WTC11 (cell line): ENCODE data around the gene ATAD2B. TPM values are rescaled to one million over a fixed set of nuclear protein-coding genes. Genes with fewer than 3 reads are reported as not detected.

Source experiments
- ATAC-seq: fragments of 200-7000 bp; cut with Tn5 transposase; 2 replicates; pipeline ENCODE4 v1.10.0; 2021; ENCODE audit warnings: mild to moderate bottlenecking, moderate library complexity
- CTCF ChIA-PET: fragments of 300-600 bp; sonication (Branson Sonifier 250); formaldehyde crosslinking; loops from one replicate; lab custom pipeline; 2021; ENCODE audit warnings: antibody characterized with exemption; lab: Charles Lee
- POLR2A ChIA-PET: fragments of 350-600 bp; sonication (Branson Sonifier 250); formaldehyde crosslinking; loops from one replicate; lab custom pipeline; 2021; ENCODE audit warnings: antibody characterized with exemption; lab: Charles Lee
- DNase-seq: peaks from one replicate; pipeline ENCODE4 v3.0.0; 2021; ENCODE audit warnings: low spot score
- H3K27ac Mint-ChIP-seq: 2 replicates; pipeline ENCODE4 v1.8.0; 2021; ENCODE audit warnings: mixed read lengths
- H3K27me3 Mint-ChIP-seq: 2 replicates; pipeline ENCODE4 v1.8.0; 2021; ENCODE audit warnings: low read depth, mild to moderate bottlenecking, moderate library complexity, mixed read lengths
- H3K36me3 Mint-ChIP-seq: 2 replicates; pipeline ENCODE4 v1.8.0; 2021; ENCODE audit warnings: mixed read lengths
- H3K4me1 Mint-ChIP-seq: 2 replicates; pipeline ENCODE4 v1.8.0; 2022; ENCODE audit warnings: mixed read lengths
- H3K4me3 Mint-ChIP-seq: 2 replicates; pipeline ENCODE4 v1.8.0; 2021; ENCODE audit warnings: mild to moderate bottlenecking, moderate library complexity, mixed read lengths
- H3K9me3 Mint-ChIP-seq: 2 replicates; pipeline ENCODE4 v1.8.0; 2021; ENCODE audit warnings: mixed read lengths
- CREM ChIP-seq: sonication (generic); formaldehyde crosslinking; IDR thresholded peaks from 2 replicates; pipeline ENCODE4 v1.8.1; 2022; ENCODE audit warnings: mild to moderate bottlenecking, missing genetic modification reagents, moderate library complexity
- EMX1 ChIP-seq: fragments of 250-450 bp; sonication (Bioruptor Pico); IDR thresholded peaks from 2 replicates; pipeline ENCODE4 v1.8.0; 2021; ENCODE audit warnings: mild to moderate bottlenecking
- FOXJ3 ChIP-seq: sonication (generic); formaldehyde crosslinking; IDR thresholded peaks from 2 replicates; pipeline ENCODE4 v1.9.0; 2021; ENCODE audit warnings: missing genetic modification reagents, mild to moderate bottlenecking, borderline replicate concordance
- KAT7 ChIP-seq: sonication (generic); formaldehyde crosslinking; IDR thresholded peaks from 2 replicates; pipeline ENCODE4 v1.8.1; 2023; ENCODE audit warnings: missing genetic modification reagents, mild to moderate bottlenecking, borderline replicate concordance
- RORB ChIP-seq: fragments of 250-450 bp; sonication (Bioruptor Pico); IDR thresholded peaks from 2 replicates; pipeline ENCODE4 v1.9.0; 2021; ENCODE audit warnings: mild to moderate bottlenecking
- SP1 ChIP-seq: sonication (generic); formaldehyde crosslinking; conservative IDR thresholded peaks from 2 replicates; pipeline ENCODE4 v1.8.1; 2022; ENCODE audit warnings: missing genetic modification reagents
- TCF7 ChIP-seq: sonication (generic); formaldehyde crosslinking; IDR thresholded peaks from 2 replicates; pipeline ENCODE4 v1.8.0; 2022; ENCODE audit warnings: mild to moderate bottlenecking, low read depth, missing genetic modification reagents, moderate library complexity
- ZNF396 ChIP-seq: fragments of 250-450 bp; sonication (Bioruptor Pico); IDR thresholded peaks from 2 replicates; pipeline ENCODE4 v1.8.0; 2021; ENCODE audit warnings: mild to moderate bottlenecking, moderate library complexity, borderline replicate concordance
- total RNA-seq: library from RNA; stranded (reverse); gene quantifications from 3 replicates; pipeline ENCODE4 v1.2.3, GENCODE V29; 2021
- TF ChIP-seq, protein P1 (sequence below): sonication (generic); formaldehyde crosslinking; IDR thresholded peaks from 2 replicates; pipeline ENCODE4 v1.8.1; 2022; ENCODE audit warnings: low read depth, missing genetic modification reagents, borderline replicate concordance
- TF ChIP-seq, protein P2 (sequence below): fragments of 250-450 bp; sonication (Bioruptor Pico); IDR thresholded peaks from 2 replicates; pipeline ENCODE4 v1.9.0; 2021; ENCODE audit warnings: mild to moderate bottlenecking
- TF ChIP-seq, protein P3 (sequence below): sonication (generic); formaldehyde crosslinking; IDR thresholded peaks from 2 replicates; pipeline ENCODE4 v1.8.0; 2023; ENCODE audit warnings: mild to moderate bottlenecking, missing genetic modification reagents
- TF ChIP-seq, protein P4 (sequence below): sonication (generic); formaldehyde crosslinking; IDR thresholded peaks from 2 replicates; pipeline ENCODE4 v1.8.1; 2023; ENCODE audit warnings: mild to moderate bottlenecking, missing genetic modification reagents, moderate library complexity
- TF ChIP-seq, protein P5 (sequence below): sonication (generic); formaldehyde crosslinking; IDR thresholded peaks from 2 replicates; pipeline ENCODE4 v1.8.0; 2023; ENCODE audit warnings: missing genetic modification reagents
- TF ChIP-seq, protein P6 (sequence below): sonication (generic); formaldehyde crosslinking; IDR thresholded peaks from 2 replicates; pipeline ENCODE4 v1.8.1; 2023; ENCODE audit warnings: mild to moderate bottlenecking, moderate library complexity, missing genetic modification reagents
- TF ChIP-seq, protein P7 (sequence below): sonication (generic); formaldehyde crosslinking; IDR thresholded peaks from 2 replicates; pipeline ENCODE4 v1.8.1; 2023; ENCODE audit warnings: mild to moderate bottlenecking, missing genetic modification reagents

ATAD2B gene
- total RNA-seq, 1 experiment from 2014 or later: 21.5 TPM

DNA sequence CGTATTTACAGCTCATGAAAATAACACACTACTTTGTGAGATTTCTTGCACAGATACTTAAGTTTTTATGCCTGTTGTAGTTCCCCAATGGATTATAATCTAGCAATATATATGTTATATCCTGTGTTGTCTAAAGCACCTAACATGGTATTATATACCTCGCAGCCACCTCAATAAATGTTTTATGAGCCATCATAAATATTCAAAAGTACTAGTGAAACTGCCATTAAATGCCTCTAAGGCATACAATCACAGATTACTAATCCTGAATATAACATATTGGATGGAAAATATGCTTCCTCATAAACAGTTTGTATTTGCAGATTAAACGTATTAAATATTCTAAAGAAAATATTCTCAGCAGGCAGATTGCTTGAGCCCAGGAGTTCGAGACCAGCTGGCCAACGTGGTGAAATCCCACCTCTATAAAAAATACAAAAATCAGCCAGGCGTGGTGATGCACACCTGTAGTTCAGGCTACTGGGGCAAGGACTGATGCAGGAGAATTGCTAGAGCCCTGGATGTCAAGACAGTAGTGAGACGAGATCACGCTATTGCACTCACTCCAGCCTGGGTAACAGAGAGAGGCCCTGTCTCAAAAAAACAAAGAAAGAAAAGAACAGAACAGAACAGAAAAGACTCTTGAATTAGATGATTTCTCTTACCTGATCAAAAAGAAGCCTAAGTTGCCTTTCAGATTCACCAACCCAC is 64.1 kb downstream of the ATAD2B start:
- no peaks in the 10 kb centered on the region for H3K27me3 Mint-ChIP-seq
- H3K27ac Mint-ChIP-seq: peak overlapping the region; percentile 79
- DNase-seq (no peak), ATAC-seq (peak; percentile 74)
- ChIA-PET POLR2A (interaction anchor here (1.3 kb wide), 1 partner anchor 12 kb away, joined by 3 read pairs; no protein-coding TSS in a partner anchor), CTCF (interaction anchor here (1.3 to 2.1 kb wide), 2 partner anchors 38 to 64 kb away, joined by 3 to 16 read pairs; partner anchors contain the start of gene ATAD2B)
- 0 out of 2 replicates have a peak overlapping the region, but pooled peaks have one; percentile 4 for H3K4me3 Mint-ChIP-seq
- TF ChIP-seq, protein P1, sequence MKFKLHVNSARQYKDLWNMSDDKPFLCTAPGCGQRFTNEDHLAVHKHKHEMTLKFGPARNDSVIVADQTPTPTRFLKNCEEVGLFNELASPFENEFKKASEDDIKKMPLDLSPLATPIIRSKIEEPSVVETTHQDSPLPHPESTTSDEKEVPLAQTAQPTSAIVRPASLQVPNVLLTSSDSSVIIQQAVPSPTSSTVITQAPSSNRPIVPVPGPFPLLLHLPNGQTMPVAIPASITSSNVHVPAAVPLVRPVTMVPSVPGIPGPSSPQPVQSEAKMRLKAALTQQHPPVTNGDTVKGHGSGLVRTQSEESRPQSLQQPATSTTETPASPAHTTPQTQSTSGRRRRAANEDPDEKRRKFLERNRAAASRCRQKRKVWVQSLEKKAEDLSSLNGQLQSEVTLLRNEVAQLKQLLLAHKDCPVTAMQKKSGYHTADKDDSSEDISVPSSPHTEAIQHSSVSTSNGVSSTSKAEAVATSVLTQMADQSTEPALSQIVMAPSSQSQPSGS (CRISPR knock-in tag): no peak
- no peaks in the 10 kb centered on the region for H3K9me3 Mint-ChIP-seq
- H3K4me1 Mint-ChIP-seq: peaks cover 18% of the 10 kb centered on the region
- H3K36me3 Mint-ChIP-seq: peaks cover 23% of the 10 kb centered on the region

DNA sequence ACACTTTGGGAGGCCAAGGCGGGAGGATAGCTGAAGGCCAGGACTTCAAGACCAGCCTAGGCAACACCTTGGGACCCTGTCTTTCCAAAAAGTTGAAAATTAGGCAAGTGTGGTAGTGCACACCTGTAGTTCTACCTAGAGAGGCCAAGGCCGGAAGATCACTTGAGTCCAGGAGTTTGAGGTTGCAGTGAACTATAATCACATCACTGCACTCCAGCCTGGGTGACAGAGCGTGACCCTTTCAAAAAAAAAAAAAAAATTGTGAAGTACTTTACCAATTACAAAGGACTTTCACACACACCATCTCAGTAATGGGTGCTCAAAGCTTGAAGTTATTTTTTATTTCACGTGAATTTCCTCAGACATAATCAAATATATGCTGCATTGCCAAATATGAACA is 65.0 kb downstream of the ATAD2B start:
- Mint-ChIP-seq H3K9me3 (no peaks in the 10 kb centered on the region), H3K36me3 (peaks cover 16% of the 10 kb centered on the region), H3K4me3 (no peak overlapping the region), H3K27ac (no peak overlapping the region), H3K27me3 (no peaks in the 10 kb centered on the region), H3K4me1 (peaks cover 18% of the 10 kb centered on the region)
- CTCF ChIA-PET: no interaction called here
- TF ChIP-seq, protein P2, sequence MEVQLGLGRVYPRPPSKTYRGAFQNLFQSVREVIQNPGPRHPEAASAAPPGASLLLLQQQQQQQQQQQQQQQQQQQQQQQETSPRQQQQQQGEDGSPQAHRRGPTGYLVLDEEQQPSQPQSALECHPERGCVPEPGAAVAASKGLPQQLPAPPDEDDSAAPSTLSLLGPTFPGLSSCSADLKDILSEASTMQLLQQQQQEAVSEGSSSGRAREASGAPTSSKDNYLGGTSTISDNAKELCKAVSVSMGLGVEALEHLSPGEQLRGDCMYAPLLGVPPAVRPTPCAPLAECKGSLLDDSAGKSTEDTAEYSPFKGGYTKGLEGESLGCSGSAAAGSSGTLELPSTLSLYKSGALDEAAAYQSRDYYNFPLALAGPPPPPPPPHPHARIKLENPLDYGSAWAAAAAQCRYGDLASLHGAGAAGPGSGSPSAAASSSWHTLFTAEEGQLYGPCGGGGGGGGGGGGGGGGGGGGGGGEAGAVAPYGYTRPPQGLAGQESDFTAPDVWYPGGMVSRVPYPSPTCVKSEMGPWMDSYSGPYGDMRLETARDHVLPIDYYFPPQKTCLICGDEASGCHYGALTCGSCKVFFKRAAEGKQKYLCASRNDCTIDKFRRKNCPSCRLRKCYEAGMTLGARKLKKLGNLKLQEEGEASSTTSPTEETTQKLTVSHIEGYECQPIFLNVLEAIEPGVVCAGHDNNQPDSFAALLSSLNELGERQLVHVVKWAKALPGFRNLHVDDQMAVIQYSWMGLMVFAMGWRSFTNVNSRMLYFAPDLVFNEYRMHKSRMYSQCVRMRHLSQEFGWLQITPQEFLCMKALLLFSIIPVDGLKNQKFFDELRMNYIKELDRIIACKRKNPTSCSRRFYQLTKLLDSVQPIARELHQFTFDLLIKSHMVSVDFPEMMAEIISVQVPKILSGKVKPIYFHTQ (CRISPR knock-in tag): no peak
- no peak for TF ChIP-seq CREM (CRISPR knock-in tag)
- TF ChIP-seq RORB (CRISPR knock-in tag): no peak
- no peak for TF ChIP-seq TCF7
- TF ChIP-seq, protein P1 (CRISPR knock-in tag): no peak
- TF ChIP-seq, protein P3, sequence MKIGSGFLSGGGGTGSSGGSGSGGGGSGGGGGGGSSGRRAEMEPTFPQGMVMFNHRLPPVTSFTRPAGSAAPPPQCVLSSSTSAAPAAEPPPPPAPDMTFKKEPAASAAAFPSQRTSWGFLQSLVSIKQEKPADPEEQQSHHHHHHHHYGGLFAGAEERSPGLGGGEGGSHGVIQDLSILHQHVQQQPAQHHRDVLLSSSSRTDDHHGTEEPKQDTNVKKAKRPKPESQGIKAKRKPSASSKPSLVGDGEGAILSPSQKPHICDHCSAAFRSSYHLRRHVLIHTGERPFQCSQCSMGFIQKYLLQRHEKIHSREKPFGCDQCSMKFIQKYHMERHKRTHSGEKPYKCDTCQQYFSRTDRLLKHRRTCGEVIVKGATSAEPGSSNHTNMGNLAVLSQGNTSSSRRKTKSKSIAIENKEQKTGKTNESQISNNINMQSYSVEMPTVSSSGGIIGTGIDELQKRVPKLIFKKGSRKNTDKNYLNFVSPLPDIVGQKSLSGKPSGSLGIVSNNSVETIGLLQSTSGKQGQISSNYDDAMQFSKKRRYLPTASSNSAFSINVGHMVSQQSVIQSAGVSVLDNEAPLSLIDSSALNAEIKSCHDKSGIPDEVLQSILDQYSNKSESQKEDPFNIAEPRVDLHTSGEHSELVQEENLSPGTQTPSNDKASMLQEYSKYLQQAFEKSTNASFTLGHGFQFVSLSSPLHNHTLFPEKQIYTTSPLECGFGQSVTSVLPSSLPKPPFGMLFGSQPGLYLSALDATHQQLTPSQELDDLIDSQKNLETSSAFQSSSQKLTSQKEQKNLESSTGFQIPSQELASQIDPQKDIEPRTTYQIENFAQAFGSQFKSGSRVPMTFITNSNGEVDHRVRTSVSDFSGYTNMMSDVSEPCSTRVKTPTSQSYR (CRISPR knock-in tag): no peak
- DNase-seq (no peak), ATAC-seq (no peak)
- POLR2A ChIA-PET: no interaction called here

DNA sequence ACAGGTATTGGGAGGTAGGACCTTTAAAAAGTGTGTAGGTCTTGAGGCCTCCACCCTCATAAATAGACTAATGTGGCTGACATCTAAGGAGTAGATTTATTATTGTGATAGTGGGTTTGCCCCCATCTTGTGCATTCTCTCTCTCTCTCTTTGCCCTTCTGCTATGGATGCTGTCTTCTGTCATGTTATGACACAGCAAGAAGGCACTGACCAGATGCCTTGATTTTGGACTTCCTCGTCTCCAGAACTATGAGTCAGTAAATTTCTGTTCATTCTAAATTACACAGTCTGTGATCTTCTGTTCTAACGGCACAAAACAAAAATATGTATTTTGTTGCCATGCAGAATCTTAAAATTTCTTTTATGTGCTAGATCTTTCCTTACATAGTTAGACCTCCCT is 66.9 kb downstream of the ATAD2B start:
- POLR2A ChIA-PET: no interaction called here
- no peak for ATAC-seq
- Mint-ChIP-seq H3K27ac (peak overlapping the region; percentile 4; the same call in 1 of the 2 replicates), H3K4me1 (peaks cover 18% of the 10 kb centered on the region), H3K9me3 (no peaks in the 10 kb centered on the region), H3K4me3 (no peak overlapping the region), H3K27me3 (no peaks in the 10 kb centered on the region), H3K36me3 (peaks cover 13% of the 10 kb centered on the region)
- DNase-seq: no peak
- CTCF ChIA-PET: no interaction called here
- TF ChIP-seq SP1 (CRISPR knock-in tag) (no peak), KAT7 (no peak), EMX1 (CRISPR knock-in tag) (no peak), ZNF396 (CRISPR knock-in tag) (no peak), FOXJ3 (CRISPR knock-in tag) (no peak)
- TF ChIP-seq, protein P4, sequence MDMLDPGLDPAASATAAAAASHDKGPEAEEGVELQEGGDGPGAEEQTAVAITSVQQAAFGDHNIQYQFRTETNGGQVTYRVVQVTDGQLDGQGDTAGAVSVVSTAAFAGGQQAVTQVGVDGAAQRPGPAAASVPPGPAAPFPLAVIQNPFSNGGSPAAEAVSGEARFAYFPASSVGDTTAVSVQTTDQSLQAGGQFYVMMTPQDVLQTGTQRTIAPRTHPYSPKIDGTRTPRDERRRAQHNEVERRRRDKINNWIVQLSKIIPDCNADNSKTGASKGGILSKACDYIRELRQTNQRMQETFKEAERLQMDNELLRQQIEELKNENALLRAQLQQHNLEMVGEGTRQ: no peak
- TF ChIP-seq, protein P5, sequence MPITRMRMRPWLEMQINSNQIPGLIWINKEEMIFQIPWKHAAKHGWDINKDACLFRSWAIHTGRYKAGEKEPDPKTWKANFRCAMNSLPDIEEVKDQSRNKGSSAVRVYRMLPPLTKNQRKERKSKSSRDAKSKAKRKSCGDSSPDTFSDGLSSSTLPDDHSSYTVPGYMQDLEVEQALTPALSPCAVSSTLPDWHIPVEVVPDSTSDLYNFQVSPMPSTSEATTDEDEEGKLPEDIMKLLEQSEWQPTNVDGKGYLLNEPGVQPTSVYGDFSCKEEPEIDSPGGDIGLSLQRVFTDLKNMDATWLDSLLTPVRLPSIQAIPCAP (CRISPR knock-in tag): no peak
- TF ChIP-seq, protein P6, sequence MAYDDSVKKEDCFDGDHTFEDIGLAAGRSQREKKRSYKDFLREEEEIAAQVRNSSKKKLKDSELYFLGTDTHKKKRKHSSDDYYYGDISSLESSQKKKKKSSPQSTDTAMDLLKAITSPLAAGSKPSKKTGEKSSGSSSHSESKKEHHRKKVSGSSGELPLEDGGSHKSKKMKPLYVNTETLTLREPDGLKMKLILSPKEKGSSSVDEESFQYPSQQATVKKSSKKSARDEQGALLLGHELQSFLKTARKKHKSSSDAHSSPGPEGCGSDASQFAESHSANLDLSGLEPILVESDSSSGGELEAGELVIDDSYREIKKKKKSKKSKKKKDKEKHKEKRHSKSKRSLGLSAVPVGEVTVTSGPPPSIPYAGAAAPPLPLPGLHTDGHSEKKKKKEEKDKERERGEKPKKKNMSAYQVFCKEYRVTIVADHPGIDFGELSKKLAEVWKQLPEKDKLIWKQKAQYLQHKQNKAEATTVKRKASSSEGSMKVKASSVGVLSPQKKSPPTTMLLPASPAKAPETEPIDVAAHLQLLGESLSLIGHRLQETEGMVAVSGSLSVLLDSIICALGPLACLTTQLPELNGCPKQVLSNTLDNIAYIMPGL: no peak
- TF ChIP-seq, protein P7, sequence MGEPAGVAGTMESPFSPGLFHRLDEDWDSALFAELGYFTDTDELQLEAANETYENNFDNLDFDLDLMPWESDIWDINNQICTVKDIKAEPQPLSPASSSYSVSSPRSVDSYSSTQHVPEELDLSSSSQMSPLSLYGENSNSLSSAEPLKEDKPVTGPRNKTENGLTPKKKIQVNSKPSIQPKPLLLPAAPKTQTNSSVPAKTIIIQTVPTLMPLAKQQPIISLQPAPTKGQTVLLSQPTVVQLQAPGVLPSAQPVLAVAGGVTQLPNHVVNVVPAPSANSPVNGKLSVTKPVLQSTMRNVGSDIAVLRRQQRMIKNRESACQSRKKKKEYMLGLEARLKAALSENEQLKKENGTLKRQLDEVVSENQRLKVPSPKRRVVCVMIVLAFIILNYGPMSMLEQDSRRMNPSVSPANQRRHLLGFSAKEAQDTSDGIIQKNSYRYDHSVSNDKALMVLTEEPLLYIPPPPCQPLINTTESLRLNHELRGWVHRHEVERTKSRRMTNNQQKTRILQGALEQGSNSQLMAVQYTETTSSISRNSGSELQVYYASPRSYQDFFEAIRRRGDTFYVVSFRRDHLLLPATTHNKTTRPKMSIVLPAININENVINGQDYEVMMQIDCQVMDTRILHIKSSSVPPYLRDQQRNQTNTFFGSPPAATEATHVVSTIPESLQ (CRISPR knock-in tag): no peak
